Loucy (cell line): ENCODE data around the gene OS9.

Experiments used
- H2AFZ ChIP-seq: fragments of 200-600 bp; sonication (generic); 2 replicates; pipeline ENCODE4 v1.6.0; 2016; ENCODE audit warnings: antibody characterized with exemption, mild to moderate bottlenecking, low read length, moderate library complexity
- H3F3A ChIP-seq: fragments of 200-600 bp; 2 replicates; pipeline ENCODE4 v1.6.0; 2016; ENCODE audit warnings: antibody characterized with exemption, low read depth, mild to moderate bottlenecking
- H3K27me3 ChIP-seq: fragments of 200-600 bp; sonication (generic); 2 replicates; pipeline ENCODE4 v1.6.1; 2014; ENCODE audit warnings: low read length, mild to moderate bottlenecking; ENCODE audit not compliant: insufficient read depth, poor library complexity, severe bottlenecking
- H3K36me3 ChIP-seq: fragments of 200-600 bp; sonication (generic); 2 replicates; pipeline ENCODE4 v1.6.1; 2016; ENCODE audit warnings: low read length; ENCODE audit not compliant: insufficient read depth
- H3K4me1 ChIP-seq: fragments of 200-600 bp; sonication (generic); 2 replicates; pipeline ENCODE4 v1.5.1; 2014; ENCODE audit warnings: low read length, mild to moderate bottlenecking; ENCODE audit not compliant: insufficient read depth, poor library complexity, severe bottlenecking
- H3K4me2 ChIP-seq: fragments of 200-600 bp; sonication (generic); 2 replicates; pipeline ENCODE4 v1.6.0; 2014; ENCODE audit warnings: antibody characterized with exemption, low read length, low read depth, mild to moderate bottlenecking; ENCODE audit not compliant: poor library complexity, severe bottlenecking
- H3K4me3 ChIP-seq: fragments of 200-600 bp; sonication (generic); 2 replicates; pipeline ENCODE4 v1.5.1; 2014; ENCODE audit warnings: low read length, mild to moderate bottlenecking, mixed read lengths; ENCODE audit not compliant: poor library complexity, severe bottlenecking
- H3K79me2 ChIP-seq: fragments of 200-600 bp; sonication (generic); 2 replicates; pipeline ENCODE4 v1.6.1; 2014; ENCODE audit warnings: low read length; ENCODE audit not compliant: insufficient read depth
- H3K9ac ChIP-seq: fragments of 200-600 bp; sonication (generic); 2 replicates; pipeline ENCODE4 v1.6.0; 2014; ENCODE audit warnings: mild to moderate bottlenecking, low read depth, low read length, moderate library complexity; ENCODE audit not compliant: poor library complexity, severe bottlenecking
- H3K9me2 ChIP-seq: fragments of 200-600 bp; sonication (generic); replicated peaks from 2 replicates; pipeline ENCODE4 v1.6.1; 2016; ENCODE audit warnings: low read depth, low read length, mixed read lengths
- H3K9me3 ChIP-seq: fragments of 200-600 bp; sonication (generic); 2 replicates; pipeline ENCODE4 v1.6.1; 2014; ENCODE audit warnings: mild to moderate bottlenecking, antibody characterized with exemption, low read length, low read depth; ENCODE audit not compliant: insufficient read depth
- H4K20me1 ChIP-seq: fragments of 200-600 bp; sonication (generic); 2 replicates; pipeline ENCODE4 v1.6.0; 2014; ENCODE audit warnings: antibody characterized with exemption, low read length, mild to moderate bottlenecking; ENCODE audit not compliant: insufficient read depth, poor library complexity, severe bottlenecking
- CTCF ChIP-seq: fragments of 200-600 bp; sonication (generic); conservative IDR thresholded peaks from 2 replicates; pipeline ENCODE4 v1.5.1; 2014; ENCODE audit warnings: mild to moderate bottlenecking, antibody characterized with exemption, low read length
- EZH2phosphoT487 ChIP-seq: fragments of 200-600 bp; IDR thresholded peaks from 2 replicates; pipeline ENCODE4 v1.6.1; 2018; ENCODE audit warnings: antibody characterized with exemption, mild to moderate bottlenecking, moderate library complexity, borderline replicate concordance

The OS9 gene

GRCh38 chr12:57732726-57733593 is 39.0 kb downstream of the OS9 start:
- no peaks in the 10 kb centered on the region for H3K9me2 ChIP-seq
- H3K4me2 ChIP-seq, result no peak overlapping the region
- H2AFZ ChIP-seq, result no peak overlapping the region
- no peaks in the 10 kb centered on the region for H3F3A ChIP-seq
- H3K79me2 ChIP-seq, result peaks cover 32% of the 10 kb centered on the region; the same call in 1 of the 2 replicates
- H3K4me1 ChIP-seq, result no peaks in the 10 kb centered on the region
- H4K20me1 ChIP-seq, result peaks cover 23% of the 10 kb centered on the region
- H3K9ac ChIP-seq, result no peak overlapping the region
- no peak overlapping the region for H3K4me3 ChIP-seq
- H3K36me3 ChIP-seq, result peaks cover 64% of the 10 kb centered on the region; the same call in 1 of the 2 replicates
- no peak for TF ChIP-seq EZH2phosphoT487
- no peak for TF ChIP-seq CTCF
- no peaks in the 10 kb centered on the region for H3K9me3 ChIP-seq
- H3K27me3 ChIP-seq, result no peaks in the 10 kb centered on the region

DNA sequence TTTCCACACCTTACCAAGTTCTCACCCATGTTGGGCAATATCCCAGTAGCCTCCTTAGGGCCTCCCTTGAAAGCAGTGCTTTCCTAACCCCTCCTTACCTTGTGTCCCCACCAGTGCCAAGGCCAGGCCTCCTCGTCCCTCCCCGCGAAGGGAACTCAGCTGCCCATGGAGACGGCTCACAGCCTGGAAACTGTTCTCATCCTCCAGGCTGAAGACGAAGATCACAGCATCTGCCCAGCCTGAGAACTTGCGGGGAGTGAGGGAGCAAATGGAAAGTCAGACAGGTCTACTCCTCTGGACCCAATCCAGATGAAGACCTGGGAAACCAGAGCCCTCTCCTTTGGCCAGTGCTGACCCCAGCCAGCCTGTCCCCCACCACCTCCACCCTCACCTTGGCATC is 40.0 kb downstream of the OS9 start:
- Histone ChIP-seq H3K4me3 (no peak overlapping the region), H3K4me1 (peaks cover under 1% of the 10 kb centered on the region), H3K79me2 (peaks cover 41% of the 10 kb centered on the region), H3F3A (no peaks in the 10 kb centered on the region), H3K9me2 (no peaks in the 10 kb centered on the region), H3K4me2 (no peak overlapping the region), H2AFZ (no peak overlapping the region), H4K20me1 (peaks cover 27% of the 10 kb centered on the region), H3K9me3 (no peaks in the 10 kb centered on the region), H3K36me3 (peaks cover 59% of the 10 kb centered on the region; the same call in 1 of the 2 replicates), H3K27me3 (no peaks in the 10 kb centered on the region), H3K9ac (no peak overlapping the region)
- TF ChIP-seq CTCF (no peak), EZH2phosphoT487 (no peak)

DNA sequence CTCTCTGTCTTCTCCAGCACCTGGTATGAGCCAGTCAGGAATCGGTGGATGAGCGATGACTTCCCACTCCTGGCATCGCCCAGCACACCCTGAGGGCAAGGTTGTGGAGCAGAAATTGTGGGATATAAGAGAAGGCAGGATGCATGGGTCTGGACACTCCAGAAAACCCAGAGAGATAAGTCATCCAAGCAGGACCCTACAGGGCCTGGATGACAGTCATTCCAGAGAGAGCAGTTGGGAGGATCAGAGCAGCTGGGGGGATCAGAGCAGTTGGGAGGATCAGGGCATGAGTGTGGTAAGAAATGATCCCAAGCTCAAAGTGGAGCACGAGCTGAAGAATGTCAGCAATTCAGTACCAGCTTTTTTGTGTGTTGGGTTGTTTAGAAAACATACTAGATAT is 40.7 kb downstream of the OS9 start:
- Histone ChIP-seq H3F3A (no peaks in the 10 kb centered on the region), H3K36me3 (peaks cover 56% of the 10 kb centered on the region; the same call in 1 of the 2 replicates), H3K9me3 (no peaks in the 10 kb centered on the region), H3K4me1 (peaks cover 8% of the 10 kb centered on the region), H4K20me1 (peaks cover 34% of the 10 kb centered on the region), H3K79me2 (peaks cover 48% of the 10 kb centered on the region), H3K4me2 (no peak overlapping the region), H2AFZ (no peak overlapping the region), H3K9ac (no peak overlapping the region), H3K27me3 (no peaks in the 10 kb centered on the region), H3K4me3 (no peak overlapping the region), H3K9me2 (no peaks in the 10 kb centered on the region)
- TF ChIP-seq EZH2phosphoT487 (no peak), CTCF (no peak)
